ENCODE results near the gene SNCB. TPM values are rescaled to one million over a fixed set of nuclear protein-coding genes. Genes with fewer than 3 reads are reported as not detected.
A peak's percentile ranks its signal among the peaks of the same experiment; 100 is the strongest.

SNCB gene
- total RNA-seq, 4 donors from 2014 or later: not detected

- Histone ChIP-seq H3K4me1 (peaks cover 26% of the 10 kb centered on the region), H3K36me3 (peaks cover 27% of the 10 kb centered on the region), H3K4me3 (no peak overlapping the region), H3K27ac (no peak overlapping the region), H3K27me3 (no peaks in the 10 kb centered on the region), H3K9me3 (no peaks in the 10 kb centered on the region)
- no peak for DNase-seq (ENCODE audit: low spot score in 2 of 2)
- WGBS: 95% methylated on average over 17 of the region's 17 CpGs
- TF ChIP-seq EP300 (IDR thresholded peaks at IDR 0.05): no peak
- TF ChIP-seq POLR2AphosphoS5 (IDR thresholded peaks at IDR 0.05): no peak
- no peak for TF ChIP-seq CTCF (IDR thresholded peaks at IDR 0.05)
- no peak for TF ChIP-seq POLR2A (IDR thresholded peaks at IDR 0.05)
These were observed 21.2 kb upstream of the SNCB start for GRCh38 chr5:176651472-176651980.

DNA sequence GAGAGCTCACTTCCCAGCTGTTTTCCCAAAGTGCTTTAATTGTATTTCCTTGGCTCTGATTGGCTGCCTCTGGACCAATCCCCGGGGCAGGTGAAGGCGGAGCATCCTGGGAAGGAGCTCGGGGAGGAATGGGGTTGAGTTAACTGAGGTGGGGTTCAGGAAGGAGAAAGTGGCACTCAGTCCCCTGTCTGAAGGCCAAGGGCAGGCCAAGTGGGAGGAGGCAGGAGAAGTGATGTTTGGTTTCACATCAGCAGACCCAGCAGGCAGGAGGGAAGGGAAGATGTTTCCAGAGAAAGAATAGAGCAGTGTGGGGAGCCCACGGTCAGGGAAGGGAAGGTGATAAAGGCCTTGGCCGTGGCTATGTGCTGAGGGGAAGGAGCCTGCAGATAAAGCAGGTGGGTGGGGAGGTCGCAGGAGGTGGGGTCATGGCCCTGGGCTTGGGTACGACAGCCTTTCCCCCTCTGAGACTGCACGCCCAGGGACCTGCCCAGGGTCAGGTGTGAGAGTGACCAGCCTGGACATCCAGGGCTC, 20.1 kb upstream of the SNCB start:
- no peak for DNase-seq (ENCODE audit: low spot score in 2 of 2)
- H3K27me3 ChIP-seq: no peaks in the 10 kb centered on the region
- peaks cover 19% of the 10 kb centered on the region for H3K36me3 ChIP-seq
- no peak overlapping the region for H3K27ac ChIP-seq
- H3K4me3 ChIP-seq: no peak overlapping the region
- no peaks in the 10 kb centered on the region for H3K9me3 ChIP-seq
- no peak for TF ChIP-seq EP300 (IDR thresholded peaks at IDR 0.05)
- no peak for TF ChIP-seq CTCF (IDR thresholded peaks at IDR 0.05)
- TF ChIP-seq POLR2A (IDR thresholded peaks at IDR 0.05): no peak
- no peak for TF ChIP-seq POLR2AphosphoS5 (IDR thresholded peaks at IDR 0.05)
- H3K4me1 ChIP-seq: peaks cover 29% of the 10 kb centered on the region
- 78% methylated on average over 8 of the region's 8 CpGs for WGBS

DNA sequence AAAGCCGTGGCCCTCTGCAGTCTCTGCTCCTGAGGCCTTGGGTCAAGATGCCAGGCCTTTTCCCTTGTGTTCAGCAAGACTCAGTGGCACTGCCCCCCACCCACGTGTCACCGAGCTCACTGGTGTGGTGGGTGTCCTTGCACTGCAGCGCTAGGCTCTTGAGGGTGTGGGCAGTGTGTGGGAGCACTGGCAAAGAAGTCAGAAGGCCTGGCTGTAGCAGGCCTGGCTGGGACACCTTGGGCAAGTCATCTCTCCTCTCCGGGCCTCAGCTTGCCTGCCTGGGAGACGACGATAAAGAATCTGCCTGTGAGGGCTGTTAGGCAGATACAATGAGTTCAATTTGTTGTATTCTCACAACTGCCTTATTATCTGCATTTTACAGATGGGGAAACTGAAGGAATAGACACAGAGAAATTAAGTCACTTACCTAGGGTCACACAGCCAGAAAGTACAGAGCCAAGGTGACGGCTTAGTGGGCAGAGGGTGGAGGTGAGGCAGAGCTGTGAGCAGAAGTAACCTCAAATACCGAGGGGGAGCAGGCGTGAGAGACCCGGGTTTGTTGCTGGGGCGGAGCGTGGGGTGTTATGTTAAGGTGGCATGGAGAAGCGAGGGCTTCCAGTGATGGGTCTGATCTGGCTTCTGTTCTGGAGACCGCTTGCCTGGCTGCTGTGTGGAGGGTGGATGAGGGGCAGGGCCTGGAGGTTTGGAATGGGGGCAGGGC, 18.3 kb upstream of the SNCB start:
- H3K4me1 ChIP-seq: peaks cover 29% of the 10 kb centered on the region
- 68% methylated on average over 15 of the region's 15 CpGs for WGBS

GRCh38 chr5:176647843-176648473, 17.6 kb upstream of the SNCB start:
- H3K9me3 ChIP-seq: no peaks in the 10 kb centered on the region
- H3K27me3 ChIP-seq: no peaks in the 10 kb centered on the region
- TF ChIP-seq POLR2AphosphoS5 (IDR thresholded peaks at IDR 0.05) (no peak), CTCF (IDR thresholded peaks at IDR 0.05) (no peak), EP300 (IDR thresholded peaks at IDR 0.05) (no peak), POLR2A (IDR thresholded peaks at IDR 0.05) (no peak)
- 11% methylated on average over 10 of the region's 20 CpGs for WGBS
- H3K27ac ChIP-seq: peak overlapping the region; percentile 69
- peak overlapping the region; percentile 73 for H3K4me3 ChIP-seq
- peaks cover 3% of the 10 kb centered on the region for H3K36me3 ChIP-seq
- H3K4me1 ChIP-seq: peaks cover 29% of the 10 kb centered on the region
- peak in 1 of 2 donors; percentile 86 for DNase-seq (ENCODE audit: low spot score in 2 of 2)

More for the DNA sequence above, 18.3 kb upstream of the SNCB start:
- no peaks in the 10 kb centered on the region for H3K27me3 ChIP-seq
- H3K9me3 ChIP-seq: no peaks in the 10 kb centered on the region
- H3K36me3 ChIP-seq: peaks cover 5% of the 10 kb centered on the region
- no peak for DNase-seq (ENCODE audit: low spot score in 2 of 2)
- H3K27ac ChIP-seq: no peak overlapping the region
- peak overlapping the region; percentile 73 for H3K4me3 ChIP-seq
- TF ChIP-seq EP300 (IDR thresholded peaks at IDR 0.05): no peak
- no peak for TF ChIP-seq POLR2AphosphoS5 (IDR thresholded peaks at IDR 0.05)
- TF ChIP-seq POLR2A (IDR thresholded peaks at IDR 0.05): no peak

DNA sequence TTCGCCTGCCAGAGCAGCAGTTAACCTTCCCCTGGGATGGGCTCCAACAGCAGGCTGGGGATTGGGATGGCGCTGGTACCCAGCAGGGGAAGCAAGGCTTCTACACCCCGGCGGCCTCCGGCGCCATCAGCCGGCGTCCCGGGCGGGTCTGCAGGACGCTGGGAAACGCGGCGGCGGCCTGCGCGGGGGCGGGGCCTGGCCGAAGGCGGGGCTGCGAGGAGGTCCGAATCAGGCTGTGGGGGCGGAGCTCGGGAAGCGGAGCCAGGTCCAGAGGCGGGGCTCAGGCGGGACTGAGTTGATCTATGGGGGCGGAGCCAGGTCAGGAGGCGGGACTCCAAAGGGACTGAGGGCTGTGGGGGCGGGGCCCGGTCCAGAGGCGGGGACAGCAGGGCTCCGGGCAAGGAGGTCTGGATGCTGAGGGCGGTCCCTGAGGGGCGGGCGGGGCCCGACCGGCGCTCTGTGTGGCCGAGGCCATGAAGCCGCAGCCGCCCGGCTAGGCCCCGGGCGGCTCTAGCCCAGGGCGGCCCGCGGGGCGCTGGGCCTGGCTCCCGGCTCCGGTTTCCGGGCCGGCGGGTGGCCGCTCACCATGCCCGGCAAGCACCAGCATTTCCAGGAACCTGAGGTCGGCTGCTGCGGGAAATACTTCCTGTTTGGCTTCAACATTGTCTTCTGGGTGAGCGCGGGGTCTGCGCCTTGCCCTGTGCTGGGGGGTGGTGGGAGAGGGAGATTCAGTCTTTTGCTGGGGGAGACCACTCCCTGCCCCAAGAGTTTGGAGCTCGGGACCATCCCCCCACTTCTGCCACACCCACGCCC, 16.9 kb upstream of the SNCB start, which contains the start of gene TSPAN17:
TSPAN17 (plus strand) TSS at position 455 of the 813 bp plus-strand sequence; CDS start at position 587, 132 bp downstream.
- WGBS: 0% methylated on average over 10 of the region's 63 CpGs
- H3K36me3 ChIP-seq: no peaks in the 10 kb centered on the region
- no peaks in the 10 kb centered on the region for H3K27me3 ChIP-seq
- peak within 1 kb of the TSS; percentile 73 for H3K4me3 ChIP-seq
- DNase-seq (ENCODE audit: low spot score in 2 of 2): peak; percentile 100
- H3K4me1 ChIP-seq: peaks cover 29% of the 10 kb centered on the region
- H3K9me3 ChIP-seq: no peaks in the 10 kb centered on the region
- TF ChIP-seq CTCF (IDR thresholded peaks at IDR 0.05): peak in 1 of 2 donors; percentile 7
- TF ChIP-seq EP300 (IDR thresholded peaks at IDR 0.05): no peak
- TF ChIP-seq POLR2AphosphoS5 (IDR thresholded peaks at IDR 0.05): peak in 1 of 3 donors; percentile 24
- TF ChIP-seq POLR2A (IDR thresholded peaks at IDR 0.05): peak in 1 of 2 donors; percentile 41
- H3K27ac ChIP-seq: peak within 1 kb of the TSS; percentile 69
